HepG2 (cell line): ENCODE data around the gene FGD6. TPM values are rescaled to one million over a fixed set of nuclear protein-coding genes. Genes with fewer than 3 reads are reported as not detected.

ENCODE experiments used
- ATAC-seq: fragments of 200-7000 bp; cut with Tn5 transposase; 3 replicates; pipeline ENCODE4 v1.9.1; 2020; ENCODE audit warnings: mild to moderate bottlenecking, moderate library complexity
- BruUV-seq: library from RNA; stranded (reverse); fragments of 400-500 nt; replicated peaks from 2 replicates; lab custom pipeline; 2021; lab: Mats Ljungman, UMichigan
- CTCF ChIA-PET: fragments of 300-600 bp; formaldehyde crosslinking; extraction: SDS; loops from one replicate; lab custom pipeline; 2021; ENCODE audit warnings: low total read pairs, inconsistent platforms, low intra/inter-chr PET ratio; lab: Yijun Ruan, JAX
- POLR2A ChIA-PET: fragments of 350-600 bp; sonication (Branson Sonifier 250); formaldehyde crosslinking; loops from one replicate; lab custom pipeline; 2020; ENCODE audit warnings: antibody characterized with exemption, inconsistent platforms; lab: Yijun Ruan, JAX
- DNase-seq: peaks from one replicate; pipeline ENCODE4 v3.0.0-alpha.2; 2015; ENCODE audit warnings: low spot score
- FAIRE-seq: peaks from 3 replicates; lab custom pipeline; 2011; peaks lifted over from hg19 to GRCh38; lab: Jason Lieb, UNC
- H2AFZ ChIP-seq: one replicate; pipeline ENCODE4 v1.6.1; 2011; ENCODE audit warnings: low read length, inconsistent platforms
- H3K27ac ChIP-seq: fragments of 300-600 bp; 3 replicates; pipeline ENCODE4 v1.8.0; 2011; ENCODE audit warnings: mixed run types, mild to moderate bottlenecking, mixed read lengths, low read length, inconsistent platforms; ENCODE audit not compliant: insufficient read depth; ENCODE audit errors: extremely low read length
- H3K27me3 ChIP-seq, 2 experiments: fragments of 200-600 bp in 1 of 2; 2 replicates in 1 of 2; 3 replicates in 1 of 2; pipeline versions ENCODE4 v1.6.0 to v1.8.0; 2011; ENCODE audit warnings: low read length in 2 of 2, mild to moderate bottlenecking in 2 of 2, moderate library complexity in 2 of 2, inconsistent platforms in 1 of 2; ENCODE audit not compliant: insufficient read depth in 2 of 2, control insufficient read depth in 1 of 2
- H3K36me3 ChIP-seq, 2 experiments: fragments of 200-600 bp in 1 of 2; replicated peaks in 1 of 2; 2 replicates in 1 of 2; 3 replicates in 1 of 2; pipeline versions ENCODE4 v1.5.1 to v1.8.0; 2011; ENCODE audit warnings: low read length in 2 of 2, inconsistent platforms in 1 of 2; ENCODE audit not compliant: insufficient read depth in 2 of 2, control insufficient read depth in 1 of 2
- H3K4me1 ChIP-seq: 2 replicates; pipeline ENCODE4 v1.5.1; 2012; ENCODE audit warnings: low read length, inconsistent platforms; ENCODE audit not compliant: insufficient read depth
- H3K4me2 ChIP-seq: 2 replicates; pipeline ENCODE4 v1.6.0; 2011; ENCODE audit warnings: low read depth, low read length, inconsistent platforms
- H3K4me3 ChIP-seq, 3 experiments: fragments of 200-600 bp in 1 of 3; sonication (generic), shearing (Covaris generic) in 1 of 3; replicated peaks in 1 of 3; 2 replicates each; pipeline ENCODE4 v1.5.1; 2011 to 2016; ENCODE audit warnings: low read length in 3 of 3, inconsistent platforms in 2 of 3, low read depth in 2 of 3, mild to moderate bottlenecking in 2 of 3, control low read depth in 1 of 3, mixed read lengths in 1 of 3; ENCODE audit not compliant: insufficient read depth in 1 of 3
- H3K79me2 ChIP-seq: one replicate; pipeline ENCODE4 v1.6.1; 2011; ENCODE audit warnings: low read length, inconsistent platforms; ENCODE audit not compliant: insufficient read depth
- H3K9ac ChIP-seq: 2 replicates; pipeline ENCODE4 v1.6.0; 2011; ENCODE audit warnings: mild to moderate bottlenecking, low read depth, low read length, inconsistent platforms; ENCODE audit not compliant: insufficient read depth
- H3K9me3 ChIP-seq: 2 replicates; pipeline ENCODE4 v1.5.1; 2012; ENCODE audit warnings: mild to moderate bottlenecking, low read length
- H4K20me1 ChIP-seq: 2 replicates; pipeline ENCODE4 v1.6.0; 2011; ENCODE audit warnings: inconsistent platforms, mild to moderate bottlenecking, low read length, moderate library complexity; ENCODE audit not compliant: insufficient read depth
- IRF2 ChIP-seq: IDR thresholded peaks from 2 replicates; pipeline ENCODE4 v1.6.1; 2018; ENCODE audit warnings: missing genetic modification reagents, missing compliant biosample characterization
- MEIS1 ChIP-seq: sonication (generic); formaldehyde crosslinking; IDR thresholded peaks from 2 replicates; pipeline ENCODE4 v1.9.0; 2021; ENCODE audit warnings: mild to moderate bottlenecking, missing genetic modification reagents, moderate library complexity, borderline replicate concordance
- NR1H2 ChIP-seq: sonication (generic); formaldehyde crosslinking; IDR thresholded peaks from 2 replicates; pipeline ENCODE4 v1.8.1; 2022; ENCODE audit warnings: low read depth, missing genetic modification reagents, borderline replicate concordance
- POLR2A ChIP-seq, 2 experiments: IDR thresholded peaks; 2 replicates each; pipeline ENCODE4 v1.6.1; 2011; ENCODE audit warnings: low read depth in 2 of 2, low read length in 2 of 2, mild to moderate bottlenecking in 1 of 2, moderate library complexity in 1 of 2; ENCODE audit not compliant: insufficient read depth in 1 of 2
- RAD21 ChIP-seq: fragments of 450-650 bp; formaldehyde crosslinking; IDR thresholded peaks from 2 replicates; pipeline ENCODE4 v1.5.0; 2020; ENCODE audit warnings: mild to moderate bottlenecking
- SIN3A ChIP-seq: IDR thresholded peaks from 2 replicates; pipeline ENCODE4 v1.6.1; 2011; ENCODE audit warnings: low read depth, mild to moderate bottlenecking, control low read depth, low read length, borderline replicate concordance
- TOE1 ChIP-seq: sonication (generic); formaldehyde crosslinking; IDR thresholded peaks from 2 replicates; pipeline ENCODE4 v1.4.0; 2020; ENCODE audit warnings: mild to moderate bottlenecking, missing genetic modification reagents
- ZNF274 ChIP-seq: sonication (generic); formaldehyde crosslinking; IDR thresholded peaks from 2 replicates; pipeline ENCODE4 v1.5.1; 2020; ENCODE audit warnings: mild to moderate bottlenecking, missing genetic modification reagents
- ZNF292 ChIP-seq: sonication (generic); formaldehyde crosslinking; IDR thresholded peaks from 2 replicates; pipeline ENCODE4 v1.8.1; 2022; ENCODE audit warnings: mild to moderate bottlenecking, low read depth, missing genetic modification reagents, borderline replicate concordance
- ZNF34 ChIP-seq: sonication (generic); formaldehyde crosslinking; IDR thresholded peaks from 2 replicates; pipeline ENCODE4 v1.4.0; 2020; ENCODE audit warnings: mild to moderate bottlenecking, missing genetic modification reagents, borderline replicate concordance
- ZNF790 ChIP-seq: sonication (generic); formaldehyde crosslinking; IDR thresholded peaks from 2 replicates; pipeline ENCODE4 v1.8.0; 2022; ENCODE audit warnings: missing genetic modification reagents, mild to moderate bottlenecking, borderline replicate concordance
- whole genome bisulfite sequencing: methylation state at CpG from one replicate; pipeline ENCODE4 v1.1.6; 2017; ENCODE audit warnings: low lambda C conversion rate; 5-methylcytosine and 5-hydroxymethylcytosine counted together
- in situ Hi-C: cut with HindIII; loops from 2 replicates; pipeline ENCODE4 v1.10.0; 2017; ENCODE audit warnings: low pct_unique_long_range_greater_than_20kb; ENCODE audit not compliant: extremely low pct_ligation_motif_present
- intact Hi-C: fragments of 100-400 bp; cut with micrococcal nuclease; formaldehyde crosslinking; loops from one replicate; pipeline ENCODE4 v1.10.0; 2022; ENCODE audit not compliant: unreplicated experiment
- polyA plus RNA-seq, 8 experiments: library from polyadenylated mRNA; depleted of rRNA in 3 of 8; stranded (reverse) in 7 of 8; unstranded in 1 of 8; fragments of >200 nt; fragmentation: Illumina TruSeq in 4 of 8; extraction: Trizol in 4 of 8; gene quantifications; 2 replicates each; pipeline versions ENCODE4 v1.2.1 to v1.2.3, GENCODE V29; 2011 to 2016; ENCODE audit warnings: low read depth in 4 of 8, missing spikeins in 1 of 8, mixed read lengths in 1 of 8; ENCODE audit not compliant: insufficient read depth in 1 of 8
- total RNA-seq, 5 experiments: library from RNA; depleted of rRNA; stranded (reverse); fragments of >200 nt; fragmentation: Illumina TruSeq; extraction: Trizol; gene quantifications; 2 replicates each; pipeline ENCODE4 v1.2.3, GENCODE V29; 2016; ENCODE audit warnings: low read depth in 1 of 5
- TF ChIP-seq, protein P1 (sequence below): IDR thresholded peaks from 2 replicates; pipeline ENCODE4 v1.6.1; 2018; ENCODE audit warnings: missing genetic modification reagents
- TF ChIP-seq, protein P2 (sequence below): sonication (generic); formaldehyde crosslinking; IDR thresholded peaks from 2 replicates; pipeline ENCODE4 v1.4.0; 2020; ENCODE audit warnings: mild to moderate bottlenecking, missing genetic modification reagents
- TF ChIP-seq, protein P3 (sequence below): IDR thresholded peaks from 2 replicates; pipeline ENCODE4 v1.6.1; 2012; ENCODE audit warnings: inconsistent platforms
- TF ChIP-seq, protein P4 (sequence below): sonication (generic); formaldehyde crosslinking; IDR thresholded peaks from 2 replicates; pipeline ENCODE4 v1.4.0; 2020; ENCODE audit warnings: missing genetic modification reagents
- TF ChIP-seq, protein P5 (sequence below): sonication (generic); formaldehyde crosslinking; IDR thresholded peaks from 2 replicates; pipeline ENCODE4 v1.4.0; 2020; ENCODE audit warnings: missing genetic modification reagents

FGD6 gene
- total and polyA plus RNA-seq, 2 of the 13 experiments (the other 11 are each of a cell fraction or from before 2014, with no cell fraction given) = 2.2 to 4.3 TPM

DNA sequence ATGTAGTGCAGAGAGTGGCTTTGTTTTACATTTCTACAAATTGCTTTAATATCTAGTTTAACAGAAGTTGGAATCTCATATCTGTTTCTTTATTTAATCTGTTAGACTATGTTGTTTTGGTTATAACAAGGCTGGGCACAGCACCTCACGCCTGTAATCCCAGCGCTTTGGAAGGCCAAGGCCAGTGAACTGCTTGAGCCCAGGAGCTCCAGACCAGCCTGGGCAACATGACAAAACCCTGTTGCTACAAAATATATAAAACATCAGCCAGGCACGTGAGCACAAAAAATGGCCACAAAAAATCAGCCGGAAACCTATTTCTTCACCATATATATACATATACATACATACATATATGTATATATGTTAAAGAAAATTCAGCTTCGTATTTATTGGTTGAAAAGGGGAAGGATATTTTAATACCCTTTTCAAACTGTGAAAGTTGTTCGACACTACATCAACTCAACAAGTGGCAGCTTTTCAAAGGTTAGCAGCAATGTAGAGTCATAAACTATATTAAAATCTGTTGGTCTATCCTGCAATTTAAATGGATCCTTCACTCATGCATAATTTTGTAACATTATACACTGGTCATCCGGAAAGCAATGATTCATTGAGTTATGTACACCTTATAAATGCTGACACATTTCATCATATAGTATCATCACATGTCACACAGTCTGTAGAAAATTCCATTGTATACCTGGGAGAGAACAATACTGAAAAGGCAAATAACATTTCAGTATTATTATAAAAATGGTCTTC is 151.0 kb downstream of the FGD6 start:
- Histone ChIP-seq H3K4me2 (no peak overlapping the region), H3K4me1 (peaks cover 18% of the 10 kb centered on the region)
- FAIRE-seq (no peak), ATAC-seq (no peak), DNase-seq (no peak)
- BruUV-seq = TSS peak; percentile 2
- no peak for TF ChIP-seq SIN3A
- no peak for TF ChIP-seq TOE1 (CRISPR knock-in tag)
- TF ChIP-seq MEIS1 (CRISPR knock-in tag) = no peak
- TF ChIP-seq ZNF34 = no peak
- no peak for TF ChIP-seq NR1H2
- TF ChIP-seq, protein P1, sequence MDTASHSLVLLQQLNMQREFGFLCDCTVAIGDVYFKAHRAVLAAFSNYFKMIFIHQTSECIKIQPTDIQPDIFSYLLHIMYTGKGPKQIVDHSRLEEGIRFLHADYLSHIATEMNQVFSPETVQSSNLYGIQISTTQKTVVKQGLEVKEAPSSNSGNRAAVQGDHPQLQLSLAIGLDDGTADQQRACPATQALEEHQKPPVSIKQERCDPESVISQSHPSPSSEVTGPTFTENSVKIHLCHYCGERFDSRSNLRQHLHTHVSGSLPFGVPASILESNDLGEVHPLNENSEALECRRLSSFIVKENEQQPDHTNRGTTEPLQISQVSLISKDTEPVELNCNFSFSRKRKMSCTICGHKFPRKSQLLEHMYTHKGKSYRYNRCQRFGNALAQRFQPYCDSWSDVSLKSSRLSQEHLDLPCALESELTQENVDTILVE = no peak
- no peak for TF ChIP-seq ZNF274 (CRISPR knock-in tag)
- TF ChIP-seq, protein P2, sequence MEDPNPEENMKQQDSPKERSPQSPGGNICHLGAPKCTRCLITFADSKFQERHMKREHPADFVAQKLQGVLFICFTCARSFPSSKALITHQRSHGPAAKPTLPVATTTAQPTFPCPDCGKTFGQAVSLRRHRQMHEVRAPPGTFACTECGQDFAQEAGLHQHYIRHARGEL = no peak
- no peak for TF ChIP-seq POLR2A (IDR thresholded peaks at IDR 0.05; ENCODE audit: insufficient read depth in 1 of 2, low read depth in 2 of 2, low read length in 2 of 2)
- TF ChIP-seq, protein P3, sequence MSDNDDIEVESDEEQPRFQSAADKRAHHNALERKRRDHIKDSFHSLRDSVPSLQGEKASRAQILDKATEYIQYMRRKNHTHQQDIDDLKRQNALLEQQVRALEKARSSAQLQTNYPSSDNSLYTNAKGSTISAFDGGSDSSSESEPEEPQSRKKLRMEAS = no peak
- TF ChIP-seq IRF2 (CRISPR knock-in tag) = no peak
- TF ChIP-seq, protein P4, sequence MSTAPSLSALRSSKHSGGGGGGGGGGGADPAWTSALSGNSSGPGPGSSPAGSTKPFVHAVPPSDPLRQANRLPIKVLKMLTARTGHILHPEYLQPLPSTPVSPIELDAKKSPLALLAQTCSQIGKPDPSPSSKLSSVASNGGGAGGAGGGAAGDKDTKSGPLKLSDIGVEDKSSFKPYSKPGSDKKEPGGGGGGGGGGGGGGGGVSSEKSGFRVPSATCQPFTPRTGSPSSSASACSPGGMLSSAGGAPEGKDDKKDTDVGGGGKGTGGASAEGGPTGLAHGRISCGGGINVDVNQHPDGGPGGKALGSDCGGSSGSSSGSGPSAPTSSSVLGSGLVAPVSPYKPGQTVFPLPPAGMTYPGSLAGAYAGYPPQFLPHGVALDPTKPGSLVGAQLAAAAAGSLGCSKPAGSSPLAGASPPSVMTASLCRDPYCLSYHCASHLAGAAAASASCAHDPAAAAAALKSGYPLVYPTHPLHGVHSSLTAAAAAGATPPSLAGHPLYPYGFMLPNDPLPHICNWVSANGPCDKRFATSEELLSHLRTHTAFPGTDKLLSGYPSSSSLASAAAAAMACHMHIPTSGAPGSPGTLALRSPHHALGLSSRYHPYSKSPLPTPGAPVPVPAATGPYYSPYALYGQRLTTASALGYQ (CRISPR knock-in tag) = no peak
- TF ChIP-seq ZNF790 (CRISPR knock-in tag) = no peak
- TF ChIP-seq RAD21 (CRISPR knock-in tag) = no peak
- no peak for TF ChIP-seq ZNF292
- TF ChIP-seq, protein P5, sequence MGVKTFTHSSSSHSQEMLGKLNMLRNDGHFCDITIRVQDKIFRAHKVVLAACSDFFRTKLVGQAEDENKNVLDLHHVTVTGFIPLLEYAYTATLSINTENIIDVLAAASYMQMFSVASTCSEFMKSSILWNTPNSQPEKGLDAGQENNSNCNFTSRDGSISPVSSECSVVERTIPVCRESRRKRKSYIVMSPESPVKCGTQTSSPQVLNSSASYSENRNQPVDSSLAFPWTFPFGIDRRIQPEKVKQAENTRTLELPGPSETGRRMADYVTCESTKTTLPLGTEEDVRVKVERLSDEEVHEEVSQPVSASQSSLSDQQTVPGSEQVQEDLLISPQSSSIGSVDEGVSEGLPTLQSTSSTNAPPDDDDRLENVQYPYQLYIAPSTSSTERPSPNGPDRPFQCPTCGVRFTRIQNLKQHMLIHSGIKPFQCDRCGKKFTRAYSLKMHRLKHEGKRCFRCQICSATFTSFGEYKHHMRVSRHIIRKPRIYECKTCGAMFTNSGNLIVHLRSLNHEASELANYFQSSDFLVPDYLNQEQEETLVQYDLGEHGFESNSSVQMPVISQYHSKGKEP (CRISPR knock-in tag) = no peak
- TF ChIP-seq, all 625 proteins: peak for 0
- H4K20me1 ChIP-seq = no peaks in the 10 kb centered on the region
- intact Hi-C loops (no loop called here), in situ Hi-C loops (no loop called here)
- H3K79me2 ChIP-seq = peaks cover 25% of the 10 kb centered on the region
- H3K9me3 ChIP-seq = no peaks in the 10 kb centered on the region
- ChIA-PET POLR2A (no interaction called here), CTCF (no interaction called here)
- H3K9ac ChIP-seq = no peak overlapping the region
- H3K4me3 ChIP-seq = no peak overlapping the region
- no peaks in the 10 kb centered on the region for H3K27me3 ChIP-seq
- H3K36me3 ChIP-seq = peaks cover 12 to 39% of the 10 kb centered on the region in 2 experiments
- 95% methylated on average over 7 of the region's 7 CpGs for WGBS
- H2AFZ ChIP-seq = no peak overlapping the region
- H3K27ac ChIP-seq = no peak overlapping the region
